ENCODE data around the gene ASB6. TPM values are rescaled to one million over a fixed set of nuclear protein-coding genes. Genes with fewer than 3 reads are reported as not detected.
"Not testable (repeated sequence)": the region's sequence is repeated elsewhere in the genome, so short reads cannot be mapped to it uniquely, and the experiment has no call there.

ASB6 gene
- total RNA-seq, 2 experiments from 2014 or later: 25.3 to 26.7 TPM

GRCh38 chr9:129598089-129598596, 43.8 kb downstream of the ASB6 start:
- ChIA-PET POLR2A (no interaction called here), CTCF (interaction anchor here (1.5 kb wide), 1 partner anchor 140 kb away, joined by 3 read pairs; no protein-coding TSS in a partner anchor)

DNA sequence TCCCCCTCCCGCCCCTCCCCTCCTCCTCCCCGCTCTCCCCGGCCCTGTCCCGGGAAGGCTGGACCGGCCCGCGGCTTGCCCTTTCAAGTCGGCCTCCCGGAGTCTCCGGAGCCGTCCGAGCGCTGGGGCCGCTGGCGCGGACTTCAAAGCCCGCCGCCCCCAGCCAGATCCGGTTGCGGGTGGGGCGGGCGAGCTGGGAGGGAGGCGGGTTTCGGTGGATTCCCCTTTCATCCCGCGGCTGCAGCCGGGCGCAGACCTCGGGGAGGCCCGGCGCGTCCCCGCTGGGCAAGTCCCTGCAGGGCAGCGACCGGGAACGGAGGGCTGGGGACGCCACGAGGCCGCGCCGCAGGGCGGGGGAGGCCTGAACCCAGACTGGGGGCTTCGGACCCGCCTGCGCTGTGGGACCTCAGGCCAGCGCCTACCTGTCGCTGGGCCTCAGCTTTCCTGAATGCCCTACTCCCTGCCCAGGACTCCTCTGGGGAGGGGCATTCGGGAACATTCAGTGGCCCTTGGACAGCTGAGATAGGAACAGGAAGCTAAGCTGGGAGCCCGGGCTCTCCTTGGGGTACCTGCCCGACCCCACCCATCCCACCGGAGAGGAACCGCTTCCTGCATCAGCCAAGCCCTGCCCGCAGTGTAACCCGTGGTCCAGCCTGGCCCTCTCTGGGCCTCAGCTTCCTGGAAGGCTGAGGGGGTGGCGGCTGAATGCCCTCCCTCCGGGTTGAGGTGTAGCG, 44.4 kb downstream of the ASB6 start:
- ChIA-PET POLR2A (no interaction called here), CTCF (interaction anchor here (1.0 to 1.5 kb wide), 3 partner anchors 13 to 277 kb away, joined by 3 read pairs; no protein-coding TSS in a partner anchor)

DNA sequence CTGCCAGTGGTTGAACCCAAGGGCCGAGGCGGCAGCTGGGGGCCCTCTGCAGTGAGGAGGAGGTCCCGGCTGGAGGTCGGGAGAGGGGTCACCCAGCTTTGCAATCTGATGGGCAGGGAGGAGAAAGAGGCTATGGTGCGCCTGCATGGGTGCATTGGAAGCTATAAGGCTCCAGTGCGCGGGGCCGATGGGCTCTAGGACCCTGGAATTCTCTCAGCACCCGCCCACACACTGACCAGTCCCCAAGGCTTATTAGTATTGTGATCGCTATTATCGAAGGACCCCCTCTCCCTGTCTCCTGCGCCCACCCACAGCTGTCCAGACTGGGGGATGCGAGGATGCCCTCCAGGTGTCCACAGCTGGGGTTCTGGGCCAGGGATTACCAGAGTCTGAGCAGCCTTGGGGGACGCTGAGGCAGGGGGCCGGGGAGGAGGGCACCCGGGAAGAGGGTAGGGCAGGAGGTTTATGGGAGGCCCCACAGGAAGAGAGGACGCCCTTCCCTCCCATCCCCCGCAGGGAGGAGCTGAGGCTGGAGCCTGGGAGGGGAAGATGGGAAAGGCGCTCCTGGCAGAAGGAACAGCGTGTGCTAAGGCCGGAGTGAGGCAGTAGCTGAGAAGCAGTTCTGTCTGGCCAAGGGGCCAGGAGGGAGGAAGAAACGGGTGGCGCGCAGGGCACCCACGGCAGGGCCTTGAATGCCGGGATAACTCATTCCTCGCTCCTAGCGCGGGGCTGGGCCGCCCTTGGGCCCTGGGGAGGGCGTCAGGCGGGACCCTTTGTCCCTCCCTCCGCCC, 45.2 kb downstream of the ASB6 start:
- POLR2A ChIA-PET: no interaction called here
- CTCF ChIA-PET: interaction anchor here (0.6 to 2.2 kb wide), 5 partner anchors 12 to 452 kb away, joined by 3 to 7 read pairs (median 3); no protein-coding TSS in a partner anchor

- CTCF ChIA-PET: interaction anchor here (0.6 to 2.2 kb wide), 4 partner anchors 13 to 451 kb away, joined by 3 to 7 read pairs (median 3); no protein-coding TSS in a partner anchor
- POLR2A ChIA-PET: no interaction called here
Observed at GRCh38 chr9:129595903-129596540, 45.9 kb downstream of the ASB6 start.

GRCh38 chr9:129595311-129595741, 46.6 kb downstream of the ASB6 start:
- CTCF ChIA-PET: interaction anchor here (0.6 to 2.2 kb wide), 2 partner anchors 14 to 249 kb away, joined by 3 to 7 read pairs; no protein-coding TSS in a partner anchor
- POLR2A ChIA-PET: interaction anchor here (0.7 kb wide), 1 partner anchor 419 kb away, joined by 3 read pairs; no protein-coding TSS in a partner anchor

DNA sequence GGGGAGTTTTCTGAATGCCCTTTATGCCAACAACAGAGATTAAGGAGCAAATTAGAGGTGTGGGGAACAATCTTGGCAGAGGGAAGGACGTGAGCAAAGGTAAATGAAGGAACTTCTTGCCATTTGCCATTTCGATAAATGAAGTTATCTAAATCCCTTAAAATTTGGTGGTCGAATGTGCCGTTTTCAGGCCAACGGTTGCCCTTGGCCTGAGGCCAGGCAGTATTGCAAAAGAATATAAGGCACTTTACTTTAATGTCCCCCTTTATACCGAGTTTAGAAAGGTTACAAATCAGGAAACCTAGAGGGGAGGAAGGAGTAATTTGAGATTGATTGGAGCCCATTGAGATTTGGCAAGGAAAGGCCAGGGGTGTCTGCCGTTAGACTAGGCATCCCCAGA, 47.3 kb downstream of the ASB6 start:
- ChIA-PET CTCF (no interaction called here), POLR2A (no interaction called here)

DNA sequence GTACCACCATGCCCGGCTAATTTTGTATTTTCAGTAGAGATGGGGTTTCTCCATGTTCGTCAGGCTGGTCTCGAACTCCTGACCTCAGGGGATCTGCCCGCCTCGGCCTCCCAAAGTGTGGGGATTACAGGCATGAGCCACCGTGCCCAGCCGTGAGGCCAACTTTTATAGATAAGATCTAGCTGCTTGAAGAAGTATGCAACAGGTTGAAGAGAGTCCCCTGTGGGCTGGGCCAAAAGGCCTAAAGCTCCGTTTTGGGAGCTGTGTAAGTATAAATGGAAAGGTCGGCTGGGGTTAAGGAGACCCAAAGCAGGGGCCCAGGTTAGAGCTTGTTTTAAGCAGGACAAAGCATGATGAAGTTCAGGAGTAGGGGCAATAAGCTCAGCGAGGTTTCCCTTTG, 49.2 kb downstream of the ASB6 start:
- CTCF ChIA-PET: interaction anchor here (1.0 to 1.3 kb wide), 2 partner anchors 40 to 454 kb away, joined by 3 read pairs; no protein-coding TSS in a partner anchor
- POLR2A ChIA-PET: not testable (repeated sequence)

DNA sequence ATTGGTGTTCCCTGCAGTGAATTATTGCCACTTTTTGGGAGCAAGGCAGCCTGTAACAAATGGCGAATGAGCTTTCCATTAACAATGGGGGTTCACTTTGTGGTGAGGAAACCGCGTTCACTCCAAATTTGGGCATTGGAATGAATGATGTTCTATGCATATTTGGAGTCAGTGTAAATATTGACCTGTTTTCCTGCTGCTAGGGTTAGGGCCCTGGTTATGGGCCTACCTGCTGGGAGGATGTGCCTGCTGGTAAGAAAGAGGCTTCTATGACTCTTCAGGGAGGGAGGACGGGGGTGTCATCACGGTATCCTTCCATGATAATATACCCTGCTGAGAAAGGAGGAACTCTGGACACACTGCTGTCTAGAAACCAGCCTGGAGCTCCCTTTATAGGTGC, 50.0 kb downstream of the ASB6 start:
- ChIA-PET POLR2A (no interaction called here), CTCF (no interaction called here)

DNA sequence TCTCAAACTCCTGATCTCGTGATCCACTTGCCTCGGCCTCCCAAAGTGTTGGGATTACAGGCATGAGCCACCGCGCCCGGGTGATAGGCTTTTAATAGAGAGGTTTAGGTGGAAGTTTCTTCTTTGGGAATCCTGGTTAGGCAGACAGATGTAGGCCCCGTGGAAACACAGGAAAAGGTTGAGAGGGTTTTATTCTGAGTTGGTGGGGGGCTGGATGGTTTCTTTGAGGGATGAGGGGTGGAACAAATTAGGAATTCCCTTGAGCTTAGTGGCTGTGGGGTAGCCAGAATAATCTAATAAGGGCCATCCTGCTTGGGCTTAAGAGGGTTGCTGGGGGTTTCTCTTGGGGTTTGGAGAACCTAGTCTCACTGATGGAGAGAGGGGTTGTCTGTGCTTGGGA, 51.5 kb downstream of the ASB6 start:
- ChIA-PET CTCF (no interaction called here), POLR2A (no interaction called here)

DNA sequence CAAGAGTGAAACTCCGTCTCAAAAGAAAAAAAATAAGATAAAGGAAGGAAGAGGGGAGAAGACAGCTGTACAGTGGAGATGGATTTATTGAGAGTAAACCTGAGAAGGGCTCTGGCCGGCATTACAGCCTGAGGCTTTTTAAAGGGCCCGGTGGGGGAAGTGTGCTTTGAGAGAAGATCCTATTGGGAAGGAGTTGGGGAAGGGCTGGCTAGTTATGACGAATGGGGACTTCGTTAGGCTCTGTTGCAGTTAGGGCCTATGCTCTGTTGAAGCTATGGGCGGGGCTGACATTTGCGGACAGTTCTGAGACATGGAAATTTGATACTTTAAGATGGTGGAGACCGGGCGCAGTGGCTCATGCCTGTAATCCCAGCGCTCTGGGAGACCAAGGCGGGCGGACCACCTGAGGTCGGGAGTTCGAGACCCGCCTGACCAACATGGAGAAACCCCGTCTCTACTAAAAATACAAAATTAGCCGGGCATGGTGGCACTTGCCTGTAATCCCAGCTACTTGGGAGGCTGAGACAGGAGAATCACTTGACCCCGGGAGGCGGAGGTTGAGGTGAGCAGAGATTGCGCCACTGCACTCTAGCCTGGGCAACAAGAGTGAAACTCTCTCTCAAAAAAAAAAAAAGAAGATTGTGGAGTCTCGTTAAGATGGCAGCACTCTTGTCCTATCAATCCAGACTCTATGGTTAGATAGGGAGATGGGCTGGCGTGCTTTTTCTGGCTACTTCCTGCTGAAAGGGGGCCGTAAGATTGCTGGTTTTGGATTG, 54.3 kb downstream of the ASB6 start:
- POLR2A ChIA-PET: no interaction called here

GRCh38 chr9:129586685-129587084, 55.3 kb downstream of the ASB6 start:
- ChIA-PET POLR2A (no interaction called here), CTCF (interaction anchor here (1.1 kb wide), 2 partner anchors 455 to 456 kb away, joined by 3 read pairs; no protein-coding TSS in a partner anchor)

More for the DNA sequence above, 54.3 kb downstream of the ASB6 start:
- CTCF ChIA-PET: interaction anchor here (1.1 kb wide), 1 partner anchor 456 kb away, joined by 3 read pairs; no protein-coding TSS in a partner anchor

DNA sequence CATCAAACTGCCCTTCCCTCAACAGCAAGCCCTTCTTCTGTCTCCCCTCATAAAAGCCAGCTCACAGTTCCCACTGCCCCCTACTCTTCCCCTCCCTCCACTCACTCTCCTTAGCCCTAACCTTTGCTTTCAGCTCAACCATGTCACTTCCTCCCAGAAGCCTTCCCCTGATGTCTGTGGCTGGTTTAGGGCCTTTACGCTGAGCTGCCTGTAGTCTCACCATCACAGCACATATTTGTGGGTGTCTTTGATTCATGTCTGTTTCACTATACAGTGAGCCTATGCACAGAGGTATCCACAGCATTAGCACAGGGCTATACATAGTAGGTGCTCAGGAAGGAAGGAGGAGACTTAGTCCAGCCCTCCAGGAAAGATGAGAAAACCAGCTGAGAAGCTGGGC, 55.7 kb downstream of the ASB6 start:
- CTCF ChIA-PET: interaction anchor here (1.1 kb wide), 1 partner anchor 456 kb away, joined by 3 read pairs; no protein-coding TSS in a partner anchor
- POLR2A ChIA-PET: no interaction called here

GRCh38 chr9:129585352-129585751, 56.6 kb downstream of the ASB6 start:
- CTCF ChIA-PET: interaction anchor here (1.1 to 1.3 kb wide), 2 partner anchors 12 to 153 kb away, joined by 3 read pairs; no protein-coding TSS in a partner anchor
- POLR2A ChIA-PET: interaction anchor here (0.7 kb wide), 1 partner anchor 75 kb away, joined by 5 read pairs; no protein-coding TSS in a partner anchor

Other genes starting within 250 kb of the ASB6 start
- not detected for gene C9orf50, start 21.1 kb downstream of the ASB6 start, total RNA-seq
- gene NTMT1, start 16.0 kb downstream of the ASB6 start, total RNA-seq: 10 to 100 TPM; 76.9 to 80.4 TPM
- under 1 TPM; 0.63 to 0.99 TPM for gene PRRX2, start 23.5 kb upstream of the ASB6 start, total RNA-seq
- gene PTGES, start 110.9 kb upstream of the ASB6 start, total RNA-seq: not detected
- 10 to 100 TPM; 23.0 to 23.4 TPM for gene TOR1B, start 161.0 kb upstream of the ASB6 start, total RNA-seq
- gene TOR1A, start 182.0 kb upstream of the ASB6 start, total RNA-seq: 10 to 100 TPM; 47.5 to 50.6 TPM
- 10 to 100 TPM; 70.0 to 72.3 TPM for gene C9orf78, start 193.1 kb upstream of the ASB6 start, total RNA-seq
- 10 to 100 TPM; 52.2 to 54.2 TPM for gene USP20, start 193.3 kb upstream of the ASB6 start, total RNA-seq